Activated naive CD4-positive, alpha-beta T cell treated with anti-CD3 and anti-CD28 coated beads for 36 hours (primary cell): ENCODE results near the gene TTLL5. TPM values are rescaled to one million over a fixed set of nuclear protein-coding genes. Genes with fewer than 3 reads are reported as not detected.

Experiments used
- CTCF ChIA-PET: fragments of 350-600 bp; sonication (Branson Sonifier 250); formaldehyde crosslinking; loops from one replicate; lab custom pipeline; 2021; ENCODE audit warnings: antibody characterized with exemption; lab: Charles Lee
- DNase-seq: peaks from one replicate; pipeline ENCODE4 v3.0.0-alpha.2; 2020
- H3K27ac Mint-ChIP-seq: one replicate; pipeline ENCODE4 v1.8.0; 2021; ENCODE audit warnings: mild to moderate bottlenecking, mixed read lengths
- H3K27me3 Mint-ChIP-seq: one replicate; pipeline ENCODE4 v1.8.0; 2021; ENCODE audit warnings: low read depth, mixed read lengths
- H3K36me3 Mint-ChIP-seq: one replicate; pipeline ENCODE4 v1.8.0; 2021; ENCODE audit warnings: low read depth, mixed read lengths
- H3K4me1 Mint-ChIP-seq: one replicate; pipeline ENCODE4 v1.8.0; 2021; ENCODE audit warnings: low read depth, mixed read lengths
- H3K4me3 Mint-ChIP-seq: one replicate; pipeline ENCODE4 v1.8.0; 2021; ENCODE audit warnings: mild to moderate bottlenecking, moderate library complexity, mixed read lengths
- H3K9me3 Mint-ChIP-seq: one replicate; pipeline ENCODE4 v1.8.0; 2021; ENCODE audit warnings: mixed read lengths
- intact Hi-C: fragments of 100-400 bp; cut with micrococcal nuclease; formaldehyde crosslinking; loops from one replicate; pipeline ENCODE4 v1.15.1; 2023
- total RNA-seq, 2 experiments: library from RNA; stranded (reverse); gene quantifications; one replicate each; pipeline ENCODE4 v1.2.3, GENCODE V29; 2021

The TTLL5 gene
- total RNA-seq, 2 experiments from 2014 or later: 23.8 to 25.1 TPM

GRCh38 chr14:75650253-75651058, 10.6 kb upstream of the TTLL5 start:
- no peaks in the 10 kb centered on the region for H3K9me3 Mint-ChIP-seq
- intact Hi-C loops: loop anchor here (10.0 kb wide), 1 partner anchor 706 kb away; no protein-coding TSS in a partner anchor
- no peak overlapping the region for H3K4me3 Mint-ChIP-seq
- H3K36me3 Mint-ChIP-seq: peaks cover 34% of the 10 kb centered on the region
- H3K27ac Mint-ChIP-seq: no peak overlapping the region
- CTCF ChIA-PET: interaction anchor here (0.5 to 13.1 kb wide), 4 partner anchors 20 to 161 kb away, joined by 3 to 255 read pairs (median 6); partner anchors contain the start of gene FLVCR2
- H3K27me3 Mint-ChIP-seq: no peaks in the 10 kb centered on the region
- no peak for DNase-seq
- H3K4me1 Mint-ChIP-seq: peaks cover 2% of the 10 kb centered on the region

- no peak for DNase-seq
- Mint-ChIP-seq H3K4me1 (peaks cover 2% of the 10 kb centered on the region), H3K4me3 (no peak overlapping the region), H3K27me3 (no peaks in the 10 kb centered on the region), H3K9me3 (no peaks in the 10 kb centered on the region), H3K36me3 (peaks cover 29% of the 10 kb centered on the region), H3K27ac (no peak overlapping the region)
- intact Hi-C loops: loop anchor here (10.0 kb wide), 1 partner anchor 709 kb away; no protein-coding TSS in a partner anchor
- CTCF ChIA-PET: interaction anchor here (0.6 to 13.1 kb wide), 29 partner anchors 8 to 538 kb away, joined by 3 to 255 read pairs (median 5); partner anchors contain the start of gene FLVCR2
These were observed 7.5 kb upstream of the TTLL5 start for GRCh38 chr14:75653563-75653962.

GRCh38 chr14:75654127-75654732, 6.8 kb upstream of the TTLL5 start:
- Mint-ChIP-seq H3K36me3 (peaks cover 29% of the 10 kb centered on the region), H3K27me3 (no peaks in the 10 kb centered on the region), H3K9me3 (no peaks in the 10 kb centered on the region), H3K27ac (no peak overlapping the region), H3K4me3 (no peak overlapping the region), H3K4me1 (peaks cover 6% of the 10 kb centered on the region)
- peak; percentile 93 for DNase-seq
- CTCF ChIA-PET: interaction anchor here (0.6 to 13.1 kb wide), 31 partner anchors 9 to 1035 kb away, joined by 3 to 255 read pairs (median 5); partner anchors contain the start of gene FLVCR2
- intact Hi-C loops: loop anchor here (1.0 to 10.0 kb wide), 4 partner anchors 77 to 709 kb away; no protein-coding TSS in a partner anchor

GRCh38 chr14:75655235-75655634, 5.8 kb upstream of the TTLL5 start:
- no peaks in the 10 kb centered on the region for H3K27me3 Mint-ChIP-seq
- no peaks in the 10 kb centered on the region for H3K9me3 Mint-ChIP-seq
- no peak overlapping the region for H3K27ac Mint-ChIP-seq
- CTCF ChIA-PET: interaction anchor here (0.7 to 13.1 kb wide), 19 partner anchors 9 to 758 kb away, joined by 3 to 255 read pairs (median 5); partner anchors contain the start of gene FLVCR2
- peaks cover 14% of the 10 kb centered on the region for H3K4me1 Mint-ChIP-seq
- peaks cover 24% of the 10 kb centered on the region for H3K36me3 Mint-ChIP-seq
- H3K4me3 Mint-ChIP-seq: no peak overlapping the region
- DNase-seq: no peak
- intact Hi-C loops: loop anchor here (10.0 kb wide), 1 partner anchor 710 kb away; no protein-coding TSS in a partner anchor

- H3K4me3 Mint-ChIP-seq: no peak overlapping the region
- DNase-seq: no peak
- no peaks in the 10 kb centered on the region for H3K9me3 Mint-ChIP-seq
- peaks cover 13% of the 10 kb centered on the region for H3K36me3 Mint-ChIP-seq
- intact Hi-C loops: loop anchor here (10.0 kb wide), 1 partner anchor 713 kb away; no protein-coding TSS in a partner anchor
- CTCF ChIA-PET: interaction anchor here (0.7 to 13.1 kb wide), 9 partner anchors 16 to 499 kb away, joined by 3 to 255 read pairs (median 3); partner anchors contain the start of gene FLVCR2
- no peak overlapping the region for H3K27ac Mint-ChIP-seq
- peaks cover 20% of the 10 kb centered on the region for H3K4me1 Mint-ChIP-seq
- H3K27me3 Mint-ChIP-seq: no peaks in the 10 kb centered on the region
These were observed 3.7 kb upstream of the TTLL5 start for GRCh38 chr14:75657331-75657730.

- Mint-ChIP-seq H3K9me3 (no peaks in the 10 kb centered on the region), H3K4me3 (no peak overlapping the region), H3K4me1 (peaks cover 19% of the 10 kb centered on the region), H3K27ac (no peak overlapping the region), H3K27me3 (no peaks in the 10 kb centered on the region), H3K36me3 (peaks cover 7% of the 10 kb centered on the region)
- CTCF ChIA-PET: interaction anchor here (0.5 to 13.1 kb wide), 2 partner anchors 83 to 780 kb away, joined by 3 to 255 read pairs; partner anchors contain the start of gene FLVCR2
- intact Hi-C loops: loop anchor here (10.0 kb wide), 1 partner anchor 714 kb away; no protein-coding TSS in a partner anchor
- no peak for DNase-seq
These were observed 2.1 kb upstream of the TTLL5 start for GRCh38 chr14:75658957-75659356.

- Mint-ChIP-seq H3K9me3 (no peaks in the 10 kb centered on the region), H3K36me3 (peaks cover 8% of the 10 kb centered on the region), H3K27me3 (no peaks in the 10 kb centered on the region), H3K4me3 (peak overlapping the region; percentile 100), H3K27ac (peak overlapping the region; percentile 98), H3K4me1 (peaks cover 18% of the 10 kb centered on the region)
- CTCF ChIA-PET: interaction anchor here (0.8 to 13.1 kb wide), 6 partner anchors 12 to 354 kb away, joined by 3 to 255 read pairs (median 4); partner anchors contain the start of genes BATF and FLVCR2
- DNase-seq: no peak
- intact Hi-C loops: loop anchor here (1.0 to 5.0 kb wide), 7 partner anchors 118 to 533 kb away; partner anchors contain the start of genes BATF, GPATCH2L and NEK9
These were observed 812 bp upstream of the TTLL5 start for GRCh38 chr14:75660238-75660629.

GRCh38 chr14:75661499-75661814, 411 bp downstream of the TTLL5 start:
- H3K27ac Mint-ChIP-seq: peak overlapping the region; percentile 98
- intact Hi-C loops: loop anchor here (1.0 to 5.0 kb wide), 7 partner anchors 151 to 659 kb away; partner anchors contain the start of genes EIF2B2, GPATCH2L and TMED10
- H3K27me3 Mint-ChIP-seq: no peaks in the 10 kb centered on the region
- H3K9me3 Mint-ChIP-seq: no peaks in the 10 kb centered on the region
- peak overlapping the region; percentile 100 for H3K4me3 Mint-ChIP-seq
- CTCF ChIA-PET: interaction anchor here (1.1 to 13.1 kb wide), 4 partner anchors 48 to 355 kb away, joined by 3 to 255 read pairs (median 5); partner anchors contain the start of gene FLVCR2
- H3K36me3 Mint-ChIP-seq: peaks cover 11% of the 10 kb centered on the region
- peaks cover 18% of the 10 kb centered on the region for H3K4me1 Mint-ChIP-seq
- no peak for DNase-seq

- H3K9me3 Mint-ChIP-seq: no peaks in the 10 kb centered on the region
- intact Hi-C loops: loop anchor here (5.0 kb wide), 1 partner anchor 489 kb away; the partner anchor contains the start of gene GPATCH2L
- H3K4me1 Mint-ChIP-seq: peaks cover 18% of the 10 kb centered on the region
- H3K27ac Mint-ChIP-seq: no peak overlapping the region
- H3K36me3 Mint-ChIP-seq: peaks cover 12% of the 10 kb centered on the region
- peak overlapping the region; percentile 10 for H3K4me3 Mint-ChIP-seq
- no peak for DNase-seq
- H3K27me3 Mint-ChIP-seq: no peaks in the 10 kb centered on the region
- CTCF ChIA-PET: interaction anchor here (0.7 to 1.3 kb wide), 3 partner anchors 46 to 174 kb away, joined by 3 to 4 read pairs (median 3); no protein-coding TSS in a partner anchor
These were observed 1.9 kb downstream of the TTLL5 start for GRCh38 chr14:75662966-75663365.

- Mint-ChIP-seq H3K4me3 (no peak overlapping the region), H3K4me1 (no peaks in the 10 kb centered on the region)
These were observed 6.2 kb downstream of the TTLL5 start for GRCh38 chr14:75667099-75667765.

GRCh38 chr14:75672605-75673192, 11.7 kb downstream of the TTLL5 start:
- Mint-ChIP-seq H3K9me3 (peaks cover 2% of the 10 kb centered on the region), H3K27me3 (no peaks in the 10 kb centered on the region), H3K36me3 (peaks cover 36% of the 10 kb centered on the region), H3K27ac (no peak overlapping the region), H3K4me3 (no peak overlapping the region), H3K4me1 (peaks cover 12% of the 10 kb centered on the region)
- CTCF ChIA-PET: interaction anchor here (1.0 to 1.7 kb wide), 7 partner anchors 13 to 233 kb away, joined by 3 to 8 read pairs (median 3); no protein-coding TSS in a partner anchor
- DNase-seq: no peak
- intact Hi-C loops: no loop called here

More at GRCh38 chr14:75667099-75667765, 6.2 kb downstream of the TTLL5 start:
- Mint-ChIP-seq H3K9me3 (no peaks in the 10 kb centered on the region), H3K27ac (no peak overlapping the region), H3K36me3 (peaks cover 31% of the 10 kb centered on the region), H3K27me3 (no peaks in the 10 kb centered on the region)
- CTCF ChIA-PET: interaction anchor here (1.0 kb wide), 1 partner anchor 239 kb away, joined by 4 read pairs; no protein-coding TSS in a partner anchor
- intact Hi-C loops: no loop called here
- DNase-seq: no peak
